ENCODE results near the gene CD37. TPM values are rescaled to one million over a fixed set of nuclear protein-coding genes. Genes with fewer than 3 reads are reported as not detected.

Gene CD37
- total RNA-seq, 1 experiment from 2014 or later: 0.76 TPM

GRCh38 chr19:49366110-49366509, 30.9 kb downstream of the CD37 start:
- RAD21 ChIA-PET (ENCODE audit: low non-redundant PET in 1 of 2, low total read pairs in 2 of 2, uncharacterized antibody in 2 of 2, unreplicated experiment in 2 of 2): no interaction called here

GRCh38 chr19:49368711-49369358, 33.6 kb downstream of the CD37 start:
- ChIA-PET CTCF (no interaction called here), POLR2A (no interaction called here), RAD21 (ENCODE audit: low non-redundant PET in 1 of 2, low total read pairs in 2 of 2, uncharacterized antibody in 2 of 2, unreplicated experiment in 2 of 2) (no interaction called here)
- BruUV-seq (replicated peaks): no TSS peak
- Histone ChIP-seq H2AFZ (ENCODE audit: low read depth, low read length, poor library complexity, severe bottlenecking) (no peak overlapping the region), H3K27ac (ENCODE audit: low read depth, low read length) (no peak overlapping the region), H3K9ac (ENCODE audit: low read length) (no peak overlapping the region), H3K27me3 (ENCODE audit: insufficient read depth, low read length) (no peaks in the 10 kb centered on the region), H3K9me3 (ENCODE audit: control insufficient read depth in 1 of 2, insufficient read depth in 1 of 2, low read depth in 1 of 2, low read length in 2 of 2) (peaks cover 8 to 13% of the 10 kb centered on the region in 2 experiments; a peak in 2 of 4 replicates), H3K4me3 (replicated peaks in 1 of 2; ENCODE audit: low read depth in 1 of 2, low read length in 2 of 2) (no peak overlapping the region), H3K4me2 (ENCODE audit: low read length) (no peak overlapping the region), H3K36me3 (ENCODE audit: control insufficient read depth in 1 of 2, insufficient read depth in 2 of 2, low read length in 2 of 2) (no peaks in the 10 kb centered on the region), H3K79me2 (ENCODE audit: insufficient read depth, low read length) (no peaks in the 10 kb centered on the region), H4K20me1 (ENCODE audit: insufficient read depth) (no peaks in the 10 kb centered on the region), H3K9me2 (ENCODE audit: insufficient read depth) (no peaks in the 10 kb centered on the region), H3K4me1 (ENCODE audit: control insufficient read depth in 1 of 2, insufficient read depth in 2 of 2, low read length in 2 of 2) (peaks cover 10% of the 10 kb centered on the region in 2 experiments)
- DNase-seq (ENCODE audit: low read depth, low spot score) (no peak), ATAC-seq (no peak)
- intact Hi-C loops (cut with micrococcal nuclease): no loop called here
- no peak for TF ChIP-seq CEBPB (IDR thresholded peaks at IDR 0.05; ENCODE audit: low read depth)
- TF ChIP-seq SP1 (IDR thresholded peaks at IDR 0.05; ENCODE audit: low read depth): no peak
- TF ChIP-seq CBX3 (IDR thresholded peaks at IDR 0.05; ENCODE audit: low read depth): peak; percentile 92

More at GRCh38 chr19:49366110-49366509, 30.9 kb downstream of the CD37 start:
- intact Hi-C loops (cut with micrococcal nuclease): no loop called here
- Histone ChIP-seq H3K9me2 (ENCODE audit: insufficient read depth) (no peaks in the 10 kb centered on the region), H3K9ac (ENCODE audit: low read length) (no peak overlapping the region), H4K20me1 (ENCODE audit: insufficient read depth) (no peaks in the 10 kb centered on the region), H3K27me3 (ENCODE audit: insufficient read depth, low read length) (no peaks in the 10 kb centered on the region), H2AFZ (ENCODE audit: low read depth, low read length, poor library complexity, severe bottlenecking) (no peak overlapping the region), H3K4me2 (ENCODE audit: low read length) (no peak overlapping the region), H3K4me3 (replicated peaks in 1 of 2; ENCODE audit: low read depth in 1 of 2, low read length in 2 of 2) (no peak overlapping the region), H3K9me3 (ENCODE audit: control insufficient read depth in 1 of 2, insufficient read depth in 1 of 2, low read depth in 1 of 2, low read length in 2 of 2) (peaks cover 8 to 13% of the 10 kb centered on the region in 2 experiments; a peak in 2 of 4 replicates), H3K27ac (ENCODE audit: low read depth, low read length) (no peak overlapping the region), H3K79me2 (ENCODE audit: insufficient read depth, low read length) (peaks cover 3% of the 10 kb centered on the region; the same call in 1 of the 2 replicates), H3K36me3 (ENCODE audit: control insufficient read depth in 1 of 2, insufficient read depth in 2 of 2, low read length in 2 of 2) (no peaks in the 10 kb centered on the region), H3K4me1 (ENCODE audit: control insufficient read depth in 1 of 2, insufficient read depth in 2 of 2, low read length in 2 of 2) (peaks cover 10 to 25% of the 10 kb centered on the region in 2 experiments)
- TF ChIP-seq TCF7L2 (IDR thresholded peaks at IDR 0.05; ENCODE audit: borderline replicate concordance, extremely low read depth, insufficient read depth, insufficient read length) (no peak), CBX3 (IDR thresholded peaks at IDR 0.05; ENCODE audit: low read depth) (no peak), EGR1 (IDR thresholded peaks at IDR 0.05; ENCODE audit: low read depth) (no peak)
- CTCF ChIA-PET: no interaction called here
- POLR2A ChIA-PET: no interaction called here
- ATAC-seq (no peak), DNase-seq (ENCODE audit: low read depth, low spot score) (no peak)
- no TSS peak for BruUV-seq (replicated peaks)
